ENCODE results near the gene OTULIN.

DNA sequence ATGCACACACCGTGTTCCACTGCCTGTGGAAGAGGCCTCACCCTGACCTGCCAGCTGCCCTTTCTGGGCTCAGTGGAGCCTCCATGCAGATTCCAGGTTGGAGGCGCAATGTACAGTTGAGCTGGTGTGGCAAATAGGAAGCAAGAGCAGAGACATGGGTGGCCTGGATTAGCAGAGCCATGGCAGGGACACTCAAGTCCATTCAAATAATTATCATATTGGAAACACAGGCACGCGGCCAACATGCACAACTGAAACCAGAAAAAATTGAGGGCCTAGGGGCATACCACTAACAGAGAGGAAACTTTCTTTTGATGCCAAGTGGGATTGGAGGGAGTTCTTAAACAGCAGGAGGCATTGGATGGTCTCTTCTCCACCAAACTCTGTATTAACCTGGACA is 47.1 kb upstream of the OTULIN start:
- TF ChIP-seq, protein P1, sequence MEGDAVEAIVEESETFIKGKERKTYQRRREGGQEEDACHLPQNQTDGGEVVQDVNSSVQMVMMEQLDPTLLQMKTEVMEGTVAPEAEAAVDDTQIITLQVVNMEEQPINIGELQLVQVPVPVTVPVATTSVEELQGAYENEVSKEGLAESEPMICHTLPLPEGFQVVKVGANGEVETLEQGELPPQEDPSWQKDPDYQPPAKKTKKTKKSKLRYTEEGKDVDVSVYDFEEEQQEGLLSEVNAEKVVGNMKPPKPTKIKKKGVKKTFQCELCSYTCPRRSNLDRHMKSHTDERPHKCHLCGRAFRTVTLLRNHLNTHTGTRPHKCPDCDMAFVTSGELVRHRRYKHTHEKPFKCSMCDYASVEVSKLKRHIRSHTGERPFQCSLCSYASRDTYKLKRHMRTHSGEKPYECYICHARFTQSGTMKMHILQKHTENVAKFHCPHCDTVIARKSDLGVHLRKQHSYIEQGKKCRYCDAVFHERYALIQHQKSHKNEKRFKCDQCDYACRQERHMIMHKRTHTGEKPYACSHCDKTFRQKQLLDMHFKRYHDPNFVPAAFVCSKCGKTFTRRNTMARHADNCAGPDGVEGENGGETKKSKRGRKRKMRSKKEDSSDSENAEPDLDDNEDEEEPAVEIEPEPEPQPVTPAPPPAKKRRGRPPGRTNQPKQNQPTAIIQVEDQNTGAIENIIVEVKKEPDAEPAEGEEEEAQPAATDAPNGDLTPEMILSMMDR (conservative IDR thresholded peaks at IDR 0.05 in 1 of 2, IDR thresholded peaks at IDR 0.05 in 1 of 2; ENCODE audit: extremely low read depth in 1 of 2, insufficient read depth in 1 of 2, low read depth in 1 of 2, low read length in 2 of 2) = no peak
- TF ChIP-seq EZH2 (IDR thresholded peaks at IDR 0.05; ENCODE audit: borderline replicate concordance, low read length) = no peak

All from mammary epithelial cell (primary cell).